Panc1 (cell line): ENCODE data around the gene TMEM217.

ENCODE experiments used
- POLR2AphosphoS5 ChIP-seq: IDR thresholded peaks from 2 replicates; pipeline ENCODE4 v1.6.1; 2012; ENCODE audit warnings: mild to moderate bottlenecking, low read depth, low read length, moderate library complexity
- SIN3A ChIP-seq: IDR thresholded peaks from 2 replicates; pipeline ENCODE4 v1.6.1; 2012; ENCODE audit warnings: low read depth, mild to moderate bottlenecking, low read length, moderate library complexity, borderline replicate concordance; ENCODE audit not compliant: insufficient read depth
- TCF7L2 ChIP-seq: IDR thresholded peaks from 2 replicates; pipeline ENCODE4 v1.6.1; 2011; ENCODE audit warnings: mild to moderate bottlenecking, low read depth, low read length, inconsistent platforms
- TF ChIP-seq, protein P1 (sequence below): fragments of 450-650 bp; IDR thresholded peaks from 2 replicates; pipeline ENCODE4 v1.5.1; 2017; ENCODE audit warnings: mild to moderate bottlenecking
- TF ChIP-seq, protein P2 (sequence below), 2 experiments: IDR thresholded peaks; 2 replicates each; pipeline ENCODE4 v1.6.1; 2011 to 2012; ENCODE audit warnings: low read depth in 2 of 2, control low read depth in 1 of 2, low read length in 1 of 2, mild to moderate bottlenecking in 1 of 2, moderate library complexity in 1 of 2; ENCODE audit not compliant: insufficient read depth in 1 of 2

DNA sequence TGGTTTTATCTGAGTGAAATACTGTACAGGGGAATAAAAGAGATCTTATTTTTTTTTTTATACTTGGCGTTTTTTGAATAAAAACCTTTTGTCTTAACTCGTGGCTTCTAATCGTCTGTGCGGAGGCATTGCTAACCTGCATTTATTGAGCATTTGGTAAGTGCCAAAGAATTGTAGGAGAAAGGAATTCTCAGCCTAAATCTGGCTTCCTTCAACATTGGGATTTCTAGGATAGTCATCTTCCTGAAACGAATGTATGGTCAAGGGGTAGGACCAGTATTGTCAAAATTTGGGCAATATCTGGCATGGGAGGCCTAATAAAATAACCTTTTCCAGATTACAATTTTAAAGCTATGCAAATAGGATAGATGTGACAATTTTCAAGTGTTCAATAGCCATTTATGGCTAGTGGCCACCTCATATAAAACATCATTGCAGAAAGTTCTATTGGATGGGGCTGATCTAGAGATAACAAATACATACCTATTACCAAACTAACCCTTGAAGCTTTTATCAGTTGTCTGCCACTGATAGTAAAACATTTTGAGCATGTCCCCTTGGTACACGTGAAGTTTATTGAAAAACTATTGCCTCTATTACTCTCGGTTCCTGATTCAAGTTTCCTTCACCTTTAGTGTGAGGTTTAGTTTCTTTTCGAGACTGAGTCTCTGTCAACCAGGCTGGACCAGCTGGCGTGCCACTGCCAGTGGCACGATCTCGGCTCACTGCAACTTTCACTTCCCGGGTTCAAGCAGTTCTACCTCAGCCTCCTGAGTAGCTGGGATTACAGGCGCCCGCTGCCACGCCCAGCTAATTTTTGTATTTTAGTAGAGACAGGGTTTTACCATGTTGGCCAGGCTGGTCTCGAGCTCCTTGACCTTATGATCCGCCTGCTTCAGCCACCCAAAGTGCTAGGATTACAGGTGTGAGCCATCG is 82.3 kb downstream of the TMEM217 start:
- TF ChIP-seq, protein P1, sequence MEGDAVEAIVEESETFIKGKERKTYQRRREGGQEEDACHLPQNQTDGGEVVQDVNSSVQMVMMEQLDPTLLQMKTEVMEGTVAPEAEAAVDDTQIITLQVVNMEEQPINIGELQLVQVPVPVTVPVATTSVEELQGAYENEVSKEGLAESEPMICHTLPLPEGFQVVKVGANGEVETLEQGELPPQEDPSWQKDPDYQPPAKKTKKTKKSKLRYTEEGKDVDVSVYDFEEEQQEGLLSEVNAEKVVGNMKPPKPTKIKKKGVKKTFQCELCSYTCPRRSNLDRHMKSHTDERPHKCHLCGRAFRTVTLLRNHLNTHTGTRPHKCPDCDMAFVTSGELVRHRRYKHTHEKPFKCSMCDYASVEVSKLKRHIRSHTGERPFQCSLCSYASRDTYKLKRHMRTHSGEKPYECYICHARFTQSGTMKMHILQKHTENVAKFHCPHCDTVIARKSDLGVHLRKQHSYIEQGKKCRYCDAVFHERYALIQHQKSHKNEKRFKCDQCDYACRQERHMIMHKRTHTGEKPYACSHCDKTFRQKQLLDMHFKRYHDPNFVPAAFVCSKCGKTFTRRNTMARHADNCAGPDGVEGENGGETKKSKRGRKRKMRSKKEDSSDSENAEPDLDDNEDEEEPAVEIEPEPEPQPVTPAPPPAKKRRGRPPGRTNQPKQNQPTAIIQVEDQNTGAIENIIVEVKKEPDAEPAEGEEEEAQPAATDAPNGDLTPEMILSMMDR: no peak
- TF ChIP-seq POLR2AphosphoS5 (no peak), SIN3A (no peak), TCF7L2 (no peak)
- TF ChIP-seq, protein P2, sequence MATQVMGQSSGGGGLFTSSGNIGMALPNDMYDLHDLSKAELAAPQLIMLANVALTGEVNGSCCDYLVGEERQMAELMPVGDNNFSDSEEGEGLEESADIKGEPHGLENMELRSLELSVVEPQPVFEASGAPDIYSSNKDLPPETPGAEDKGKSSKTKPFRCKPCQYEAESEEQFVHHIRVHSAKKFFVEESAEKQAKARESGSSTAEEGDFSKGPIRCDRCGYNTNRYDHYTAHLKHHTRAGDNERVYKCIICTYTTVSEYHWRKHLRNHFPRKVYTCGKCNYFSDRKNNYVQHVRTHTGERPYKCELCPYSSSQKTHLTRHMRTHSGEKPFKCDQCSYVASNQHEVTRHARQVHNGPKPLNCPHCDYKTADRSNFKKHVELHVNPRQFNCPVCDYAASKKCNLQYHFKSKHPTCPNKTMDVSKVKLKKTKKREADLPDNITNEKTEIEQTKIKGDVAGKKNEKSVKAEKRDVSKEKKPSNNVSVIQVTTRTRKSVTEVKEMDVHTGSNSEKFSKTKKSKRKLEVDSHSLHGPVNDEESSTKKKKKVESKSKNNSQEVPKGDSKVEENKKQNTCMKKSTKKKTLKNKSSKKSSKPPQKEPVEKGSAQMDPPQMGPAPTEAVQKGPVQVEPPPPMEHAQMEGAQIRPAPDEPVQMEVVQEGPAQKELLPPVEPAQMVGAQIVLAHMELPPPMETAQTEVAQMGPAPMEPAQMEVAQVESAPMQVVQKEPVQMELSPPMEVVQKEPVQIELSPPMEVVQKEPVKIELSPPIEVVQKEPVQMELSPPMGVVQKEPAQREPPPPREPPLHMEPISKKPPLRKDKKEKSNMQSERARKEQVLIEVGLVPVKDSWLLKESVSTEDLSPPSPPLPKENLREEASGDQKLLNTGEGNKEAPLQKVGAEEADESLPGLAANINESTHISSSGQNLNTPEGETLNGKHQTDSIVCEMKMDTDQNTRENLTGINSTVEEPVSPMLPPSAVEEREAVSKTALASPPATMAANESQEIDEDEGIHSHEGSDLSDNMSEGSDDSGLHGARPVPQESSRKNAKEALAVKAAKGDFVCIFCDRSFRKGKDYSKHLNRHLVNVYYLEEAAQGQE (IDR thresholded peaks at IDR 0.05; ENCODE audit: insufficient read depth in 1 of 2, low read depth in 2 of 2, low read length in 1 of 2): no peak
